HG03521 (cell line): Measurements from ENCODE around the gene GRN.
"Not testable (repeated sequence)": the region's sequence is repeated elsewhere in the genome, so short reads cannot be mapped to it uniquely, and the experiment has no call there.

Experiments used
- ATAC-seq: cut with Tn5 transposase; IDR thresholded peaks from one replicate; pipeline ENCODE4 v1.9.1; 2021; ENCODE audit warnings: mild to moderate bottlenecking, moderate library complexity; ENCODE audit not compliant: unreplicated experiment

Gene GRN

GRCh38 chr17:44360826-44361225, 15.7 kb downstream of the GRN start:
- no peak for ATAC-seq

GRCh38 chr17:44361292-44362260, 16.5 kb downstream of the GRN start:
- no peak for ATAC-seq

- ATAC-seq, result no peak
Measured at GRCh38 chr17:44362459-44362948, 17.4 kb downstream of the GRN start.

GRCh38 chr17:44362949-44363612, 18.0 kb downstream of the GRN start:
- ATAC-seq, result no peak

- no peak for ATAC-seq
Measured at GRCh38 chr17:44363613-44364159, 18.6 kb downstream of the GRN start, which contains the start of gene FAM171A2. Gene FAM171A2, minus strand, starts transcription at chr17:44363853. Its CDS starts 139 bp downstream, at chr17:44363714.

- not testable (repeated sequence) for ATAC-seq
Measured at GRCh38 chr17:44365051-44365450, 19.9 kb downstream of the GRN start.

- no peak for ATAC-seq
Measured at GRCh38 chr17:44367231-44367979, 22.3 kb downstream of the GRN start.

GRCh38 chr17:44368391-44369243, 23.5 kb downstream of the GRN start:
- not testable (repeated sequence) for ATAC-seq

- ATAC-seq, result not testable (repeated sequence)
Measured at GRCh38 chr17:44369414-44370023, 24.4 kb downstream of the GRN start.

- no peak for ATAC-seq
Measured at GRCh38 chr17:44372036-44372435, 26.9 kb downstream of the GRN start.

GRCh38 chr17:44374306-44375195, 29.4 kb downstream of the GRN start:
- no peak for ATAC-seq

GRCh38 chr17:44375196-44376017, 30.3 kb downstream of the GRN start:
- no peak for ATAC-seq

GRCh38 chr17:44376124-44376523, 31.0 kb downstream of the GRN start:
- no peak for ATAC-seq

- ATAC-seq, result no peak
Measured at GRCh38 chr17:44376779-44377178, 31.7 kb downstream of the GRN start.

- no peak for ATAC-seq
Measured at GRCh38 chr17:44378171-44378705, 33.1 kb downstream of the GRN start.

GRCh38 chr17:44379887-44380286, 34.8 kb downstream of the GRN start:
- ATAC-seq, result no peak

- ATAC-seq, result no peak
Measured at GRCh38 chr17:44380767-44381166, 35.7 kb downstream of the GRN start.
